H1 (cell line): ENCODE results near the gene ADPRS.

Source experiments
- CHD1 ChIP-seq: IDR thresholded peaks from 2 replicates; pipeline ENCODE4 v1.6.1; 2012; ENCODE audit warnings: low read depth, low read length, improper control_type of control experiment
- EP300 ChIP-seq, 2 experiments: IDR thresholded peaks; 1 replicate in 1 of 2; 2 replicates in 1 of 2; pipeline ENCODE4 v1.6.1; 2011 to 2012; ENCODE audit warnings: low read depth in 2 of 2, low read length in 2 of 2, mild to moderate bottlenecking in 2 of 2, borderline replicate concordance in 1 of 2, inconsistent platforms in 1 of 2, moderate library complexity in 1 of 2
- EZH2 ChIP-seq: fragments of 200-600 bp; sonication (generic); IDR thresholded peaks from 2 replicates; pipeline ENCODE4 v1.7.1; 2012; ENCODE audit warnings: low read depth, mild to moderate bottlenecking, moderate library complexity, low read length, inconsistent platforms; ENCODE audit not compliant: severe bottlenecking
- FOSL1 ChIP-seq: IDR thresholded peaks from 2 replicates; pipeline ENCODE4 v1.6.1; 2011; ENCODE audit warnings: mild to moderate bottlenecking, low read depth, low read length, moderate library complexity; ENCODE audit not compliant: insufficient read depth
- JUND ChIP-seq: IDR thresholded peaks from 2 replicates; pipeline ENCODE4 v1.6.1; 2011; ENCODE audit warnings: mild to moderate bottlenecking, improper control_type of control experiment, low read length
- POLR2AphosphoS5 ChIP-seq: IDR thresholded peaks from 2 replicates; pipeline ENCODE4 v1.6.1; 2011; ENCODE audit warnings: low read depth, low read length
- RAD21 ChIP-seq, 2 experiments: IDR thresholded peaks in 1 of 2; conservative IDR thresholded peaks in 1 of 2; 2 replicates each; pipeline ENCODE4 v1.6.1; 2011; ENCODE audit warnings: low read depth in 2 of 2, low read length in 2 of 2, improper control_type of control experiment in 1 of 2, inconsistent platforms in 1 of 2, mild to moderate bottlenecking in 1 of 2, moderate library complexity in 1 of 2
- RFX5 ChIP-seq: IDR thresholded peaks from 2 replicates; pipeline ENCODE4 v1.6.1; 2011; ENCODE audit warnings: low read depth, low read length, improper control_type of control experiment, borderline replicate concordance
- ZNF274 ChIP-seq: IDR thresholded peaks from 2 replicates; pipeline ENCODE4 v1.7.0; 2012; ENCODE audit warnings: low read length, borderline replicate concordance; ENCODE audit errors: extremely low read depth
- TF ChIP-seq, protein P1 (sequence below), 3 experiments: IDR thresholded peaks; 1 replicate in 2 of 3; 2 replicates in 1 of 3; pipeline versions ENCODE4 v1.5.1 to v1.6.1; 2011; ENCODE audit warnings: low read length in 3 of 3, mild to moderate bottlenecking in 3 of 3, inconsistent platforms in 2 of 3, low read depth in 1 of 3, moderate library complexity in 1 of 3; ENCODE audit not compliant: insufficient read depth in 1 of 3; ENCODE audit errors: control extremely low read depth in 1 of 3
- TF ChIP-seq, protein P2 (sequence below): IDR thresholded peaks from 2 replicates; pipeline ENCODE4 v1.6.1; 2012; ENCODE audit warnings: inconsistent platforms
- TF ChIP-seq, protein P3 (sequence below): IDR thresholded peaks from 2 replicates; pipeline ENCODE4 v1.6.1; 2011; ENCODE audit warnings: low read depth, mild to moderate bottlenecking, low read length; ENCODE audit not compliant: insufficient read depth

DNA sequence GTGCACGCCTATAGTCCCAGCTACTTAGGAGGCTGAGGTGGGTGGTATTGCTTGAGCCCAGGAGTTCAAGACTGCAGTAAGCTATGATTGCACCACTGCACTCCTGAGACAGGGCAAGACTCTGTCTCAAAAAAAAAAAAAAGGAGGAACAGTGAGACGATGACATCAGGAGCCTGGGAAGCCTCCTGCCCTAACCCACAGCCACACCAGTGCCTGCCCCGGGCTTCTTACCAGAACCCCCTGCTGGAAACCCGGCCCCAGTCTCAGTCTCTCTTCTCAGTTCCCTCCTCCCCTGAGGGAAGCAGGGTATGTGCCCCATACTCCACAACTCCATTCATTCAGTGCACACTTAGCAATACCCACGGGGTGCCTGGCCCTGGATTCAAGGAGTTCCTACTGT is 27.2 kb downstream of the ADPRS start:
- TF ChIP-seq, protein P1, sequence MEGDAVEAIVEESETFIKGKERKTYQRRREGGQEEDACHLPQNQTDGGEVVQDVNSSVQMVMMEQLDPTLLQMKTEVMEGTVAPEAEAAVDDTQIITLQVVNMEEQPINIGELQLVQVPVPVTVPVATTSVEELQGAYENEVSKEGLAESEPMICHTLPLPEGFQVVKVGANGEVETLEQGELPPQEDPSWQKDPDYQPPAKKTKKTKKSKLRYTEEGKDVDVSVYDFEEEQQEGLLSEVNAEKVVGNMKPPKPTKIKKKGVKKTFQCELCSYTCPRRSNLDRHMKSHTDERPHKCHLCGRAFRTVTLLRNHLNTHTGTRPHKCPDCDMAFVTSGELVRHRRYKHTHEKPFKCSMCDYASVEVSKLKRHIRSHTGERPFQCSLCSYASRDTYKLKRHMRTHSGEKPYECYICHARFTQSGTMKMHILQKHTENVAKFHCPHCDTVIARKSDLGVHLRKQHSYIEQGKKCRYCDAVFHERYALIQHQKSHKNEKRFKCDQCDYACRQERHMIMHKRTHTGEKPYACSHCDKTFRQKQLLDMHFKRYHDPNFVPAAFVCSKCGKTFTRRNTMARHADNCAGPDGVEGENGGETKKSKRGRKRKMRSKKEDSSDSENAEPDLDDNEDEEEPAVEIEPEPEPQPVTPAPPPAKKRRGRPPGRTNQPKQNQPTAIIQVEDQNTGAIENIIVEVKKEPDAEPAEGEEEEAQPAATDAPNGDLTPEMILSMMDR (IDR thresholded peaks at IDR 0.05; ENCODE audit: control extremely low read depth in 1 of 3, insufficient read depth in 1 of 3, low read depth in 1 of 3, low read length in 3 of 3) = no peak
- TF ChIP-seq EP300 (IDR thresholded peaks at IDR 0.05; ENCODE audit: borderline replicate concordance in 1 of 2, low read depth in 2 of 2, low read length in 2 of 2) (no peak), RAD21 (IDR thresholded peaks at IDR 0.05 in 1 of 2, conservative IDR thresholded peaks at IDR 0.05 in 1 of 2; ENCODE audit: low read depth in 2 of 2, low read length in 2 of 2) (no peak), JUND (no peak), ZNF274 (no peak), FOSL1 (no peak), CHD1 (no peak), RFX5 (no peak), POLR2AphosphoS5 (no peak), EZH2 (no peak)
- TF ChIP-seq, protein P2, sequence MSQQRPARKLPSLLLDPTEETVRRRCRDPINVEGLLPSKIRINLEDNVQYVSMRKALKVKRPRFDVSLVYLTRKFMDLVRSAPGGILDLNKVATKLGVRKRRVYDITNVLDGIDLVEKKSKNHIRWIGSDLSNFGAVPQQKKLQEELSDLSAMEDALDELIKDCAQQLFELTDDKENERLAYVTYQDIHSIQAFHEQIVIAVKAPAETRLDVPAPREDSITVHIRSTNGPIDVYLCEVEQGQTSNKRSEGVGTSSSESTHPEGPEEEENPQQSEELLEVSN = no peak
- TF ChIP-seq, protein P3, sequence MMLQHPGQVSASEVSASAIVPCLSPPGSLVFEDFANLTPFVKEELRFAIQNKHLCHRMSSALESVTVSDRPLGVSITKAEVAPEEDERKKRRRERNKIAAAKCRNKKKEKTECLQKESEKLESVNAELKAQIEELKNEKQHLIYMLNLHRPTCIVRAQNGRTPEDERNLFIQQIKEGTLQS = no peak
